GM21737 (cell line): ENCODE measurements around the gene SFI1.

Experiments
- ATAC-seq: cut with Tn5 transposase; IDR thresholded peaks from one replicate; pipeline ENCODE4 v1.9.1; 2021; ENCODE audit warnings: mild to moderate bottlenecking, moderate library complexity; ENCODE audit not compliant: unreplicated experiment

Gene SFI1

DNA sequence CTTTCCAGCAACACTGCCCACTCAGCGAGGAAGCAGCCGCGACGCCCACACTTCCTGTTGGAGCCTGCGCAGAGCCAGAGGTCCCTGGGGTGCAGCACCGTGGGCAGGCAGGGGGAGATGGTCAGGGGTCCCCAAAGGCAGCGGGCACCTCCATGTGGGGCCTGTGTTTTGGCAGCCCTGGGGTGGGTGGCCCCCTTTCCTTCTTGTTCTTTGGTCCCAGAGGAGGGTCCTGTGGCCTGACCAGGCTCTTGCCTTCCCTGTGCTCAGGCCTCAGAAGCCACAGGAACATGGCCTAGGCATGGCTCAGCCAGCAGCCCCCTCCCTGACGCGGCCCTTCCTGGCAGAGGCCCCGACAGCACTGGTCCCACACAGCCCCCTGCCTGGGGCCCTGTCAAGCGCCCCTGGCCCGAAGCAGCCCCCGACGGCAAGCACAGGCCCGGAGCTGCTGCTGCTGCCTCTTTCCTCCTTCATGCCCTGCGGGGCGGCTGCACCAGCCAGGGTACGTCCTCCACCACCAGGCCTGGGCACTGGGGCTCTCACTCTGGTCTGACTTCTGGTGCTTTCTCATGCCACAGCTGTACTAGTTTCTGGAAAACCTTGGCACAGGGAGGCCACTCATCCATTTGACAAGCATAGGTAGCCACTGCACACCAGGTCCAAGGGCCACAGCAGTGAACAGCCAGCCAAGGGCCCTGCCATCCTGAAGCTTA is 118.6 kb downstream of the SFI1 start:
- ATAC-seq = no peak

DNA sequence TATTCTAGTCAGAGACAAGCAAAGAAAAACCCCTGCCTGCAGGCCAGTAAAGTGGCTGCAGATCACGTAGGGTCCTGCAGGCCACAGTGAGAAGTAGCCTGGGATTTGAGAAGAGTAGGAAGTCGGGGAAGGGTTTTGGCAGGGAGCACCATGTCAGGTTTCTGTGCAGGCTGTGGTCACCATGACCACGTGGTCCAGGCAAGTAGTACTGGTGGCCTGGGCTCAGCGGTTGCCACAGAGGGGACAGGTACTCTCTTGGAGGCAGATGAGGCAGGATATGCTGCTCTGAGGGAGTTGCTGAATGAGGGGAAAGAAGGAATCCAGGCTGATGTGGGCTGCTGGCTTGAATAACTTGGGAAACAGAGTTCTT is 119.1 kb downstream of the SFI1 start:
- no peak for ATAC-seq

DNA sequence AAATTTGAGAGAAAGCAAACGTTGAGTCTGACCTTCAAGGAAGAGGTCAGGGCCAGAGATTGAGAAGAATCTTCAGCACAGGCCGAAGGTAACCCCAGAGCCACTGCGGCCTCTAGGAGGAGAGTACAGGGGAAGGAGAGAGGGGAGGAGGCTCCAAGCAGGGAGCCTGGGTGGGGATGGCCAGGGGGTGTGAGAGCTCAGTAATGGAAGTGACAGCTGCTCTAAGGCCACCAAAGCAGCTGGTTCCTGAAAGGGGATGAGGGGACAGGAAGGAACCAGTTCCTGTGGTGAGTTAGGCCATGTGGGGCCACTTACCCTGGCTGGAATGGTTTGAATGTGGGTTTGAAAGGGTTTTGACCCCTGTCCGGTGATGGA is 119.6 kb downstream of the SFI1 start:
- ATAC-seq = no peak

- ATAC-seq = no peak
Measured at GRCh38 chr22:31616315-31616980, 120.1 kb downstream of the SFI1 start.

GRCh38 chr22:31618057-31618456 is 121.7 kb downstream of the SFI1 start:
- ATAC-seq = no peak

GRCh38 chr22:31618471-31619176 is 122.3 kb downstream of the SFI1 start:
- ATAC-seq = no peak

- ATAC-seq = no peak
Measured at GRCh38 chr22:31619611-31620300, 123.4 kb downstream of the SFI1 start.

GRCh38 chr22:31620756-31621480 is 124.6 kb downstream of the SFI1 start:
- no peak for ATAC-seq

GRCh38 chr22:31621507-31622124 is 125.3 kb downstream of the SFI1 start:
- no peak for ATAC-seq

GRCh38 chr22:31622980-31623379 is 126.6 kb downstream of the SFI1 start:
- ATAC-seq = no peak

DNA sequence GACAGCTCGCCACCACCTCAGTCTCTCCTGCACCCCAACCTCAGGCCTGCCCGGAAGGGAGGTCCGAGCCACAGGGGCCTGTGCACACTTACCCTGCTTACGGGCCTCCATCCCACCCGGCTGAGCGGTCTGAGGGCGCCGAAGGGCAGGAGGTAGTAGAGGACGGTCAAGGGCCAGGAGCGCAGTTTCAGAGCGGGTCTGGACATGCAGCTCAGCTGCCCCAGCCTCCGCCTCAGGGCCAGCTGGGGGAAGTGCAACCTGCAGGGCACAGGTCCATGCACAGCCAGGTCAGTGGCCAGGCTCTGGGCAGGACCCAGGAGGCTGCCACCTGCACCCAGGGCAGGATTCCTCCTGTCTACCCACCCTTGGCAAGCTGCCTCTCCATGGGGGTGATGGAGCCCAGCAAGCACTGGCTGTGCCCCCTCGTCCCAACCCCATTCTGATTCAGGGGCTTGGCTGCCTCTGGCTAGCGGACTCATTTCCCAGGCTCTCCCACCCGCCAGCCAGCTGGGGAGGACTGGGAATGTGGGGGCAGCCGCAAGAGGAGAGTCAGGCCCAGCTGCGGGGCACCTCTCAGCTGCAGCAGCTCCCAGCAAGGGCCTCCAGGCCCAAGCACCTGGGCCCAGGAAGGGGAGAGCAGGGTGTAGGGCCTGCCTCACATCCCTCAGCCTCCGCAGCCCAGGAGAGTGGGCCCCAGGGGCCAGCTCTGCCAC is 127.4 kb downstream of the SFI1 start:
- ATAC-seq = no peak

DNA sequence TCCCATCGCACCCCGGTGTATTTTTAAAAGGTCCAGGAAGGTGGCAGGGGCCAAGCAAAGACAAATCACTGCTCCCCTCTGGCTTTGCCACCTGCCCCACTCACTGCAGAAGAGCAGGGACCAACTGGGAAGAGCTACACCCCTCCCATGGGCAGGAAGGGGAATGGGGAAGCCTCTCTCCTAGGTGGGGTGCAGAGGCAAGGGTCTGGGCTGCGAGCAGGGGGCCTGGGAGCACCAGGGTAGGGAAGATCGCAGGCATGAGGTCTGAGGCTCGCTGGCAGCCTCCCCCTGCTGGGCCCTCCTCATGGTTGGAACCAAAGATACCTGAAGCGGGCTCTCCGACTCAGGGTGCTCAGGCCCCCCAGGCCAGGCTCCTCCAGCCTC is 128.9 kb downstream of the SFI1 start:
- ATAC-seq = no peak

- no peak for ATAC-seq
Measured at GRCh38 chr22:31625661-31626426, 129.5 kb downstream of the SFI1 start.

DNA sequence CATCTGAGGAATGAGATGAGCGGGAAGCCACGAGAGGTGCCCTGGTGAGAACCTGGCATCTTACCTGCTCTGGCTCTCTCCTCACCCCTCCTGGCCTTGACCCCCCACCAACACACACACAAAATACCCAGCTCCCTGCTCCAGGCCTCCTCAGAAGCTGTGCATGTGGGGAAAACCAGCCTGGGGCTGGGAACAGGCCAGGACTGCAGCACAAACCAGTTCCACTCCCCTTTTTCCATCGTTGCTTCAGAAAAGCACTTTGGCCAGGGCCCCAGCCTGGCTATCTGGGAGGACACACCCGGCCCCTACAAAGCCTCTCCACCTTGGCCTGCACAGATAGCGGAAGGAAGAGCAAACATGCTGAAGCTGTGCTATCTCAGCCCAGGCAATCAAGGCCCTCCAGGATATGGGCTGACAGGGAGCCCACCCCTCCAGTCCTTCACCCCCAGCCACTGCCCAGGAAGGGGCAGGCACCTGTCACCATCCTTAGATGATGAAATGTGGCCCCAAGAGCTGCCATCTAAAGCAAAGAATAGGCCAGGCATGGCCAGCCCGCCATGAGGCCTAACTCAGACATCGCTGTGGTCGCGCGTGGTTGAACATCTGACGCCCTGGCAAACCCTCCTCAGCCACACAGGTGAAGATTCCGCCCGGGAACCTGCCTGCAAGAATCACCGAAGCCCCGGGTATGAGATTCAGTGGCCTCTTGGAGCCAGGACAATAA is 130.3 kb downstream of the SFI1 start:
- no peak for ATAC-seq

DNA sequence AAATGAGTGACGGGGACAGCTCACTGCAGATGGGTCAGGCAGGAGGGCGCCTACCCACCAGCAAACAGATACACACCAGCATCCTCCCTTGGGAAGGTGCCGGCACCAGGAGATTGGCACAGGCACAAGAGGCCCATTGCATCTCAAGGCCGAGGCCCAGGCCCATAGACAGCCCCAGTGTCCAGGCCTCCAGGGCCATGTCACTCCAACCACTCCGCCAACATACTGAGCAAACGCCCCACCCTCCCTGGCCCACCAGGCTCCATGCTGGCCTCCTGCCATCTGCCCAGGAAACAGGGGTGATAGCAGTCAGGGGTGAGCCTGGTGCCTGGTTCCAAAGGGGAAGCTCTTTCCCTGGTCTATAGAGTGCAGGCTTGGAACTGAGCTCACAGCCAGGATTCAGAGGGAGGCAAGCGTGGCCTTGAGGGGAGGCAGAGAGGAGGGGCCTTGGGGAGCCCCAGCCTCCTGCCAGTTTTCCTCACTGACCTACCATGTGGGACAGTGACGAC is 130.9 kb downstream of the SFI1 start:
- ATAC-seq = no peak

GRCh38 chr22:31628362-31628761 is 132.0 kb downstream of the SFI1 start:
- no peak for ATAC-seq

DNA sequence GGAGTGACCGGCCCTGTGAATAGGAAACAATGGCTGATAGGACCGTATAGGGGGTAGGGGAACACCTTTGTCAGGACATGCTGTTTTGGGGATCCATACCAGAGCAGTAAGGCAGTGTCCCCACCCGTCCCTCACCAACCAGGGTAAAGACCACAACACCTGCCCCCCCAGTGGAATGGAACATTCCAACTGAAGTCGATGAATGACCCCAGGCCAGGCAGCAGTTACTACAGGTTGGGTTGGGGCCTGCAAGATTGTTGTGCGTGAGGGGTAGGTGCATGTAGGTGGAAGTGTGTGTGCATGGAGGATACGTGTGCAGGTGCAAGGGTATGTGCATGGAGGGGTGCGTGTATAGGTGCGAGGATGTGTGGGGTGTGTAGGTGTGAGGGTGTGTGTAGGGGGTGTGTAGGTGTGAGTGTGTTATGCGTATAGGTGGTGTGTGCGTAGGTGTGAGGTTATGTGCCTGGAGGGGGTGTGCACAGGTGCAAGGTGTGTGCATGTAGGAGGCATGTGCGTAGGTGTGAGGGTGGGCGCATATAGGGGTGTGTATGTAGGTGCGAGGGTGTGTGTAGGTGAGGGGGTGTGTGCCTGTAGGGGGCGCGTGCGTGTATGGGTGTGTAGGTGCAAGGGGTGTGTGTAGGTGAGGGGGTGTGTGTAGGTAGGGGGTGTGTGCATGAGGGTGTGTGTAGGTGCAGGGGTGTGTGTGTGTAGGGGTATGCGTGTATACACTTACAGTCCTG is 132.8 kb downstream of the SFI1 start:
- ATAC-seq = no peak

DNA sequence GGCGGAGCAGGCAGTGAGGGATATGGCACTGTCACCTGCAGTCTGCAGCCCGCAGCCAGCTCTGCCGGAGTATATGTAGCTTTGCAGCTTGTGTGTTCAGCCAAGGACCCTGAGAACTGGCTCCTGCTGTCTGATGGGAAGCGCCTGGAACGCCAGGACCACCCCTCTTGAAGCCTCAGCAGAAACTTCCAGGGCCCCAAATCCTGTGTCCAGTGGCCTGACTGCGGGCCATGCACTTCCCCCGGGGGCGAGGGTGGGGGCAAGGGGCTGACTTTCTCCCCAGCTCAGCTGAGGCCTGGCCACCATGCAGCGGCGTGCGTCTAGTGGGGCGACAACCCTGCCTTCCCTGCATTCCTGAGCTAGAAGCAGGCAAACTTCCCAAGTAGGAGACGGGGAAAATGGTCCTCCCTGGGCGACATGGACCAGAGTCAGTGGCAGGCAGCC is 133.4 kb downstream of the SFI1 start:
- no peak for ATAC-seq
